ENCODE data around the gene CDCP2.

GRCh38 chr1:54088385-54088784 lies 64.4 kb downstream of the CDCP2 start:
- TF ChIP-seq EZH2 (IDR thresholded peaks at IDR 0.05; ENCODE audit: borderline replicate concordance, low read length) = no peak
- no peak for TF ChIP-seq CTCF (IDR thresholded peaks at IDR 0.05; ENCODE audit: low read length)
